HG02970 (cell line): ENCODE measurements around the gene DLX5.

Experiments used
- ATAC-seq: cut with Tn5 transposase; IDR thresholded peaks from one replicate; pipeline ENCODE4 v1.9.1; 2021; ENCODE audit warnings: mild to moderate bottlenecking, moderate library complexity, moderate number of reproducible peaks; ENCODE audit not compliant: unreplicated experiment, low FRiP score

The DLX5 gene

GRCh38 chr7:97006055-97006815 lies 18.4 kb downstream of the DLX5 start:
- no peak for ATAC-seq

GRCh38 chr7:97005183-97006054 lies 19.2 kb downstream of the DLX5 start, which contains the start of gene DLX6:
TSS of gene DLX6 (plus strand) at chr7:97005553. CDS start at chr7:97005978, 425 bp downstream.
- no peak for ATAC-seq

GRCh38 chr7:97004247-97005182 lies 20.1 kb downstream of the DLX5 start:
- no peak for ATAC-seq

- ATAC-seq = no peak
Measured at GRCh38 chr7:97003262-97004246, 21.1 kb downstream of the DLX5 start.

- no peak for ATAC-seq
Measured at GRCh38 chr7:97002555-97003261, 21.9 kb downstream of the DLX5 start.

GRCh38 chr7:97001656-97002554 lies 22.7 kb downstream of the DLX5 start:
- ATAC-seq = no peak

- ATAC-seq = no peak
Measured at GRCh38 chr7:97001221-97001620, 23.4 kb downstream of the DLX5 start.

- no peak for ATAC-seq
Measured at GRCh38 chr7:96998744-96999143, 25.9 kb downstream of the DLX5 start.

GRCh38 chr7:96998333-96998732 lies 26.3 kb downstream of the DLX5 start:
- ATAC-seq = no peak

- no peak for ATAC-seq
Measured at GRCh38 chr7:96997512-96998032, 27.1 kb downstream of the DLX5 start.

GRCh38 chr7:96996958-96997511 lies 27.6 kb downstream of the DLX5 start:
- ATAC-seq = no peak

- no peak for ATAC-seq
Measured at GRCh38 chr7:96996111-96996957, 28.3 kb downstream of the DLX5 start.

GRCh38 chr7:96995406-96996110 lies 29.1 kb downstream of the DLX5 start:
- no peak for ATAC-seq

GRCh38 chr7:96993980-96994379 lies 30.7 kb downstream of the DLX5 start:
- no peak for ATAC-seq

- ATAC-seq = no peak
Measured at GRCh38 chr7:96993094-96993865, 31.4 kb downstream of the DLX5 start.
